Heart right ventricle (tissue), 16 donors: ENCODE data around the gene ZNF836. TPM values are rescaled to one million over a fixed set of nuclear protein-coding genes. Genes with fewer than 3 reads are reported as not detected.

Experiments
- ATAC-seq, 8 donors: fragments of 200-7000 bp; cut with Tn5 transposase; one replicate each; pipeline ENCODE4 v1.9.1; 2020; ENCODE audit warnings: mild to moderate bottlenecking in 8 of 8, moderate library complexity in 8 of 8, moderate number of reproducible peaks in 1 of 8
- DNase-seq, 2 donors: peaks; one replicate each; pipeline ENCODE4 v3.0.0-alpha.2; 2020
- H3K27ac ChIP-seq, 10 donors: fragments of 200-600 bp; sonication (generic) in 2 of 10; one replicate each; pipeline versions ENCODE4 v1.5.0 to v1.8.0; 2020 to 2022; ENCODE audit warnings: mild to moderate bottlenecking in 3 of 10
- H3K27me3 ChIP-seq, 7 donors: fragments of 200-600 bp; one replicate each; pipeline ENCODE4 v1.8.0; 2021 to 2022; ENCODE audit warnings: mild to moderate bottlenecking in 2 of 7
- H3K36me3 ChIP-seq, 9 donors: fragments of 200-600 bp; sonication (generic) in 1 of 9; one replicate each; pipeline versions ENCODE4 v1.5.0 to v1.8.0; 2020 to 2022; ENCODE audit warnings: mild to moderate bottlenecking in 2 of 9
- H3K4me1 ChIP-seq, 9 donors: fragments of 200-600 bp; sonication (generic) in 1 of 9; one replicate each; pipeline versions ENCODE4 v1.5.0 to v1.8.0; 2020 to 2022; ENCODE audit warnings: mild to moderate bottlenecking in 4 of 9
- H3K4me3 ChIP-seq, 10 donors: fragments of 200-600 bp; sonication (generic) in 2 of 10; one replicate each; pipeline versions ENCODE4 v1.5.0 to v1.8.0; 2020 to 2022; ENCODE audit warnings: mild to moderate bottlenecking in 7 of 10, moderate library complexity in 2 of 10
- H3K9me3 ChIP-seq, 11 donors: fragments of 200-600 bp in 10 of 11; sonication (generic) in 2 of 11; one replicate each; pipeline versions ENCODE4 v1.5.0 to v1.8.0; 2013 to 2022; ENCODE audit warnings: mild to moderate bottlenecking in 2 of 11, control low read depth in 1 of 11, moderate library complexity in 1 of 11
- CTCF ChIP-seq, 9 donors: fragments of 200-600 bp; sonication (generic) in 2 of 9; IDR thresholded peaks; one replicate each; pipeline versions ENCODE4 v1.5.0 to v1.8.0; 2021 to 2022; ENCODE audit warnings: antibody characterized with exemption in 9 of 9, mild to moderate bottlenecking in 5 of 9, moderate library complexity in 1 of 9
- WGBS, 2 donors: extraction: QIAGEN DNeasy Blood & Tissue Kit; methylation state at CpG; one replicate each; pipeline ENCODE4 v1.1.7; 2013; ENCODE audit warnings: inconsistent platforms in 1 of 2; 5-methylcytosine and 5-hydroxymethylcytosine counted together
- intact Hi-C, 10 donors: fragments of 100-400 bp; cut with DNase I; formaldehyde crosslinking; loops; one replicate each; pipeline versions ENCODE4 v1.11.1 to v1.14.2; 2022
- long read RNA-seq, 3 donors: library from polyadenylated mRNA; unstranded; transcript quantifications; one replicate each; pipeline ENCODE4 v2.0.0, GENCODE V29; 2020 to 2021
- polyA plus RNA-seq, 2 donors: library from polyadenylated mRNA; stranded (reverse); fragments of 200-250 nt; gene quantifications; one replicate each; pipeline ENCODE4 v1.2.3, GENCODE V29; 2013
- total RNA-seq, 10 donors: library from RNA; stranded (reverse); fragmentation: NEBNext Ultra II Directional in 3 of 10; extraction: Animal tissue kit (Norgen Biotek cat#: 25700) in 3 of 10; gene quantifications; one replicate each; pipeline versions ENCODE4 v1.2.1 to v1.2.4, GENCODE V29; 2021 to 2023
- donor health status: Arrhythmogenic right ventricular cardiomyopathy.
- donor health status: ischemic (EF 13 %, LVEDD 7.1; RV severe dilation, severe dysfunction).
- donor health status: healthy with polysubstance abuse.
- donor health status: DM: no; HTN: yes; CAD: no.
- donor health status: DM: no; HTN: no; CAD: no.
- donor health status: ischemic (EF 25% LVEDD 6.9; RV normal size, moderate dysfunction).
- donor health status: ischemic (EF 25% LVEDD 5.7; RV mildly dilated, moderate dysfunction).
- donor health status: healthy.
- donor health status: DM: yes; HTN: yes; CAD: no.
- donor health status: Ischemic cardiomyopathy.
- donor health status: ischemic (EF 35%, LVEDD 5.7; RV mildly dilated, moderate dysfunction).
- donor health status: nonischemic (EF 11% LVEDD 7.7; RV severe dilation, severe dysfunction).
- donor health status: DM: yes; HTN: yes; CAD: no.
- donor health status: PGD.
- donor health status: ischemic (EF 29% LVEDD 5.4; RV normal size, mild dysfunction).
- donor health status: nonischemic (EF 23%, LVEDD 6.1; RV moderate dilation, normal function).

Gene ZNF836
- total RNA-seq (10 to 100 TPM in 1 of 10 donors, 1 to 10 TPM in 9; 5.1 to 10.6 (median 7.1) TPM), polyA plus RNA-seq (1 to 10 TPM; 2.3 to 6.1 TPM)
- long read RNA-seq, donor 1, partial matches to known transcripts = 1 of 2 reads
- long read RNA-seq, donor 1, other reads (novel, unspliced or antisense) = 1 of 2 reads
- long read RNA-seq, donor 2, partial matches to known transcripts = 0 of 3 reads
- long read RNA-seq, donor 2, other reads (novel, unspliced or antisense) = 1 of 3 reads
- long read RNA-seq, donor 3, partial matches to known transcripts = 1 of 3 reads
- long read RNA-seq, donor 3, other reads (novel, unspliced or antisense) = 1 of 3 reads

GRCh38 chr19:52171321-52172169 is at the start of gene ZNF836:
Gene ZNF836 (minus strand): TSS chr19:52171621. CDS start chr19:52168072, 3,549 bp downstream.
- Histone ChIP-seq H3K4me3 (peak within 1 kb of the TSS; percentile 74 to 95 (median 80)), H3K9me3 (no peaks in the 10 kb centered on the region), H3K4me1 (peaks cover 0 to 28% (median 14%) of the 10 kb centered on the region in 9 donors), H3K27me3 (no peaks in the 10 kb centered on the region), H3K27ac (peak within 1 kb of the TSS; percentile 43 to 90 (median 85)), H3K36me3 (peaks cover 0 to 30% (median 24%) of the 10 kb centered on the region in 9 donors)
- TF ChIP-seq CTCF (IDR thresholded peaks at IDR 0.05) = no peak
- 7% methylated on average over 37 of the region's 37 CpGs for WGBS, 2 donors
- ATAC-seq = peak; percentile 96 to 99 (median 98)
- peak; percentile 92 to 93 for DNase-seq
- intact Hi-C loops = loop anchor here in 3 of 10 donors (1.0 to 5.0 kb wide), 3 partner anchors 19 to 34 kb away; partner anchors contain the start of genes ZNF616 (in 2 of the 3) and PPP2R1A (in 1 of the 3)

- H3K27ac ChIP-seq = no peak overlapping the region
- DNase-seq = no peak
- H3K4me1 ChIP-seq = no peaks in the 10 kb centered on the region
- intact Hi-C loops = no loop called here
- WGBS, 2 donors = 95 to 98% methylated on average over 6 of the region's 6 CpGs
- peak in 2 of 8 donors; percentile 27 for ATAC-seq
- peaks cover 28 to 100% (median 91%) of the 10 kb centered on the region in 9 donors for H3K36me3 ChIP-seq
- TF ChIP-seq CTCF (IDR thresholded peaks at IDR 0.05) = no peak
- no peak overlapping the region for H3K4me3 ChIP-seq
- H3K9me3 ChIP-seq = no peaks in the 10 kb centered on the region
- H3K27me3 ChIP-seq = no peaks in the 10 kb centered on the region
These were observed 49.6 kb upstream of the ZNF836 start for GRCh38 chr19:52221031-52221430.

- Histone ChIP-seq H3K9me3 (no peaks in the 10 kb centered on the region), H3K27ac (no peak overlapping the region), H3K36me3 (peaks cover 32 to 100% (median 95%) of the 10 kb centered on the region in 9 donors), H3K4me3 (no peak overlapping the region), H3K4me1 (no peaks in the 10 kb centered on the region), H3K27me3 (no peaks in the 10 kb centered on the region)
- 94 to 96% methylated on average over 8 of the region's 8 CpGs for WGBS, 2 donors
- TF ChIP-seq CTCF (IDR thresholded peaks at IDR 0.05) = no peak
- intact Hi-C loops = no loop called here
- ATAC-seq (peak in 1 of 8 donors; percentile 24), DNase-seq (no peak)
These were observed 48.2 kb upstream of the ZNF836 start for GRCh38 chr19:52219611-52220010.

GRCh38 chr19:52217576-52217975 is 46.2 kb upstream of the ZNF836 start:
- no peak overlapping the region for H3K4me3 ChIP-seq
- no peak for TF ChIP-seq CTCF (IDR thresholded peaks at IDR 0.05)
- no peaks in the 10 kb centered on the region for H3K9me3 ChIP-seq
- DNase-seq (no peak), ATAC-seq (no peak)
- intact Hi-C loops = no loop called here
- H3K4me1 ChIP-seq = no peaks in the 10 kb centered on the region
- H3K27ac ChIP-seq = no peak overlapping the region
- H3K27me3 ChIP-seq = no peaks in the 10 kb centered on the region
- peaks cover 26 to 100% (median 97%) of the 10 kb centered on the region in 9 donors for H3K36me3 ChIP-seq
- 84 to 88% methylated on average over 5 of the region's 5 CpGs for WGBS, 2 donors
